ENCODE results near the gene APOC1.

- TF ChIP-seq CTCF (IDR thresholded peaks at IDR 0.05; ENCODE audit: low read length) (no peak), EZH2 (IDR thresholded peaks at IDR 0.05; ENCODE audit: borderline replicate concordance, low read length) (no peak)
Measured at GRCh38 chr19:44908074-44908835, 6.2 kb upstream of the APOC1 start.
